Forelimb muscle (tissue), 1 donor: ENCODE measurements around the gene NMD3. TPM values are rescaled to one million over a fixed set of nuclear protein-coding genes. Genes with fewer than 3 reads are reported as not detected.
"Not testable (repeated sequence)": the region's sequence is repeated elsewhere in the genome, so short reads cannot be mapped to it uniquely, and the experiment has no call there.

Source experiments
- DNase-seq: peaks from one replicate; pipeline ENCODE4 v3.0.0-alpha.2; 2013; ENCODE audit warnings: low read depth
- polyA plus RNA-seq: library from polyadenylated mRNA; unstranded; fragments of 120-200 nt; gene quantifications from one replicate; pipeline ENCODE4 v1.2.1, GENCODE V29; 2013; ENCODE audit not compliant: insufficient read length

The NMD3 gene
- 38.0 TPM for polyA plus RNA-seq

- peak; percentile 87 for DNase-seq
These were observed at the start of gene NMD3 for GRCh38 chr3:161220850-161221753. Gene NMD3, plus strand, starts transcription at chr3:161221311. Its CDS starts 703 bp downstream, at chr3:161222014.

DNA sequence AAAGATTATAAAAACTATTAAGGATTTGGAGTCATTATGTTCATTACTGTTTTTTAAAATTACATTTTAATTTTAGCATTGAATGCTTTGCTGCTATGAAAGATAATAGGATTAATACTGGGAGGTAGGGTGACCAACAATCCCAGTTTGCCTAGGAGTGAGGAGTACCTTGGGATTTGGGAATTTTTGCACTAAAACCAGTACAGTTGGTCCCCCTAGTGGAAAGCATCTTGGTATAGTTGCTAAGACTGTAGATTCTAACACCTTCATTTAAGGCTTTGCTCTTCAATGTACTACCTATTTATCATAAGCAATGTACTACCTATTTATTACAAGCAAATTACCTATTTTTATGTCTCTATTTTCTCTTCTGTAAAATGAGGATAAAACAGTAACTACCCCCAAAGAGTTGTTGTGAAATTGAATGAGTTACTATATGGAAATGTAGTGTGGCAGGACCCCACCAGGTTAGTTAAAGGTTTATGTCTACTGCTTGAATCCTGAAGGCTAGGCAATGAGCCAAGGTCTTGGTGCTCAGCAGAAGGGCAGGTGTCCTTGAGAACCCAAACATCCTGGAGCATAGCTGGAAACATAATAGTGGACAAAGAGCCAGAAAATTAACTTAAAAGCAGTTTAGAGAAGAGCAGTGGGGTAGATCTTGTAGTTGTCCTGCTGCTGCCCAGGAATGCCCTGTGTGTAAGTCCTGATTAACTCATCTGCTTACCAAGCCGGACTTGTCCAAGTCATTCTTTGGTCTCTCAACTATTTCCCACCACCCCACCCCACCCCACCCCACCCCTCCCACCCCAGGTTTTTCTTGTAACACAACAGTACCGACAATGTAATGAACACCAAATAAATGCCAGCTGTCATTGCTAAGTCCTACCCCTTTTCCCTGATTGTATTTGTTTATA, 49.2 kb upstream of the NMD3 start:
- no peak for DNase-seq

GRCh38 chr3:161175506-161175905, 45.6 kb upstream of the NMD3 start:
- no peak for DNase-seq

DNA sequence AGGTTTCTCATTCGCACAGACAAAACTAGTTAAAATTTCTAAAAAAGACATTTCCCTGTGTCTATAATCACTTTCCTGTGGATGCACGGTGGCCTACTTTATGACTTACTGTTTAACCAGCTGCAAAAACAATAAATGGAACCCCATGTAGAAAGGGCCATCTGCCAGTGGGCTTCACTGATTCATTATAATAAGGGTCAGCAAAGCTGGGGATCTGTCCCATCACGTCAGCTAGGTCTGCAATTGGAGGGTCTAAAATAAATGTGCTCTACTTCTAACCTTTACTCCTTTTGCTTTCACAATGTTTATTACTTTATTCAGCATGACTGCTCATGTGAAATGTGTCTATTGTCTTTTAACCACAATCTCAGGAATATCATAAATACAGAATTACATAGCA, 43.1 kb upstream of the NMD3 start:
- DNase-seq = no peak

DNA sequence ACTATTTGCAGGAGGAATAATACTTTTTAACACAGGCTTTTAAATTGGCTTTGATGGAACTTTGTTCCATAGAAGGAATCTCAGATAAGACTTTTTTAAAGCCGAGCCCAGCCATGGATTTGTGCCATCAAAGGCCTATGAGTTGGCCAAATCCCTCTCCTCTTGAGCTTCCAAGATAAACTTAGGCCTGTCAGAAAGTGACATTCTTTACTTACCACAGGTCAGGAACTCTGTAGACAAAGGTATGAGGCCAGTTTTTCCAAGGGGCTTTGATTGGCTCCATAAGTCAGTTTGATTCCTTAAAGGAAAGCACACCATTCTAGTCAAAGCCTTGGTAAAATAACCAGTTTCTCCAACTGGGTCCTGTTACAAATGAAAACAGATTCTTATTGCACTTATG, 39.7 kb upstream of the NMD3 start:
- DNase-seq = not testable (repeated sequence)

DNA sequence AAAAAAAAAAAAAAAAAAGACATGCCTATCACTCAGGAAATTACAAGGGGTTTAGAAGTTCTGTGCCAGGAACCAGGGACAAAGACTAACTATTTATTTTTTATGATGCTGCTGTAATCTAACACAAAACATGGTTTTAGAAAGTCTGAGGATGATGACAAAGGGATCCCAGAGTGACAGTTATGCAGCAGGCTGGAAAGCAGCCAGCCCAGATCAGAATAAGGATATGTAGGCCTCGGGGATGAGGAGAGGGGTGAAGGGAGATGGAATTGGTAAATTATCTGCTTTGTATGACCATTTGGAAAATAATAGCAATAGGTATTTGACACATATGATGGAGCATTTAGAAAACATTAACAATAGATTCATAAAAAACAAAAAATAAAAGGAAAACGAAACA, 34.1 kb upstream of the NMD3 start:
- no peak for DNase-seq

- no peak for DNase-seq
These were observed 23.0 kb upstream of the NMD3 start for GRCh38 chr3:161197855-161198850.

DNA sequence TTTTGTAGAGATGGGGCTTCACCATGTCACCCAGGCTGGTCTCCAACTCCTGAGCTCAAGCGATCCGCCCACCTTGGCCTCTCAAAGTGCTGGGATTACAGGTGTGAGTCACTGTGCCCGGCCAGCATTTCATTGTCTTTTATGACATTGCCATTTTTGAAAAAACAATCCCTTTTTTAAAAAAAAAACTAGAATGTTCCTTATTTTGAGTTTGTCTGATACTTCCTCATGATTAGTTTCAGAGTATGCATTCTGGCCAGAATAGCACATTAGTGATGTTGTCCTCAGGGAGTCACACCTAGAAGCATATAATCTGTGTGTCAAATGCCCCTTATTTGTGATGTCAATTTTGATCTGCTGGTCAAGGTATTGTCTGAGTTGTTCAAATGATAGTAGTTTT, 21.2 kb upstream of the NMD3 start:
- no peak for DNase-seq

DNA sequence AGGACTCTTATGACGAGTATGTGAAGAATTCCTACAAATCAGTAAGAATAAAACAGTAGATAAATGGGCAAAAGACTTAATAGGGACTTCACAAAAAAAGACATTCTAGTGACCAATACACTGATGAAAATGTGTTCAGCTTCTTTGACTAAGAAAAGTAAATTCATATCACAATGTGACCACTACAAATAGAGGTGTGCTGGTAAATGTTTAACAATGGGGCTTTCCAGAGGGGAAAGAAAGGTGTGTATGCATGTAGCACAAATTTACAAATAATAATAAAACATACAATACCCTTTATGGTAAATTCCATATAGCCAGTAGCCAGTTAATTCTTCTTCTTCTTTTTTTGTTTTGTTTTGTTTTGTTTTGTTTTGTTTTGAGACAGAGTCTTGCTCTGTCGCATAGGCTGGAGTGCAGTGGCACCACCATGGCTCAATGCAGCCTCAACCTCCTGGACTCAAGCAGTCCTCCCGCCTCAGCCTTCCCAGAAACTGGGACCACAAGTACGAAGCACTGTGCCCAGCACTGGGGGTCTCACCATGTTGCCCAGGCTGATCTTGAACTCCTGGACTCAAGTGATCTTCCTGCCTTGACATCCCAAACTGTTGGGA, 17.5 kb upstream of the NMD3 start:
- no peak for DNase-seq

GRCh38 chr3:161208931-161209330, 12.2 kb upstream of the NMD3 start:
- DNase-seq = no peak

DNA sequence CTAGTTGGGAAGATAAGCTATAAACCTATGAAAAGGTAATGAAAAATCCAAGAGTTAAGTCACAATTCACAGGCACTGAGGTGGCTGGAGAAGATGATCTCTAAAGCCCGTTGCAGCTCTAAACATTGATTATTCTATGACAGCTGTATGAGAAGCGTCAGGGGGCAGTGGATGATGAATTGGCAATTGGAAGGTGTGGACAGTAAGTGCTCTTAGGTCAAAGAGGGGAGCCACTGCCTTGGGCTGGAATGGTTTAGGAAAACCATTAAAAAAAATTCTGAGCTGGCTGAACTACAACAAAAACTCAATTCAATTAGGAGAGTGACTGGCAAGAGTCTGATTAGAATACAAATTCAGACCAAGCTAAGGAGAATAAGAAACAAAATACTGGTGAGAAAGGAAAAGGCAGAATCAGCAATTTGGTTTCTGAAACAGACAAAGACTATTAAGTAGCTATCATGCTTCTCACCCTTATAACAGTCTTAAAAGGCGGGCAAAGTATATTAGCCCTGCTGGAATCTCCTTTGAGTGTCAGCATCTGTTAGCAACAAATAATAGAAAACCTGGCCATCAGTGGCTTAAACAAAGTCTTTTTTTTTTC, 8.8 kb upstream of the NMD3 start:
- DNase-seq = no peak

GRCh38 chr3:161212906-161213305, 8.2 kb upstream of the NMD3 start:
- DNase-seq = no peak

GRCh38 chr3:161213644-161214043, 7.5 kb upstream of the NMD3 start:
- DNase-seq = no peak

DNA sequence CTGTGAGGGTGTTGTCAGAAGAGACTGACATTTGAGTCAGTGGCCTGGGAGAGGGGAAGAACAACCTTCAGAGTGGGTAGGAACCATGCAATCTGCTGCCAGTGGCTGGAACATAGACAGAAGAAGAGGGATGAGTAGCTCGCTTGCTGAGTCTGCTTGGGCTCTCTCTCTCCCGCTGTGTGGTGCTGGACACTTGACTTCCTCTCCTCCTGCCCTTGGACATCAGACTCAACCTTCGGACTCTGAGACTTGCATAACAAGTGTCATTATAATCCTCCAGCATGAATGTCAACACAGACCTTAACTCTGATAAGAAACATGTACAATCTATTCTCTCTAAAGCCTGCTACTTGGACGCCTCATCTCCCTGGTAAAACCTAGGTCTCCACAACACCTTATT, 5.9 kb upstream of the NMD3 start:
- DNase-seq = no peak

GRCh38 chr3:161217496-161217895, 3.6 kb upstream of the NMD3 start:
- DNase-seq = no peak

DNA sequence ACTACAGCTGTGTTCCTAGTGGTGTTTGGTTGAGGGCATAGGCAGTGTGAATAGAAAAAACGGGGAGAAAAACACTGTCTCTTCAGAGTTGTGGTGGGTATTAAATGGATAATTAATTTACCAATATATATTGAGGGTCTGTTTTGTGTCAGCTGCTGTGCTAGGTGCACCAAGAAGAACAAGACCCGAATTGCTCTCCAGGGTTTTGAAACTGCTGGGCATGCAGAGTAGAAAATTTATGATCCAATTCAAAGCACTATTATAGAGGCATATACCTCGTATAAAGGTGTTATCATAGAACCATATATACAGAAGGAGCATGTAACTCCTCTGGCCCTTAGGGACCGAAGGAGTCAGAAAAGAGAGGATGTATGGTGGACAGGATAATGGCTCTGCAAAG, 1.6 kb upstream of the NMD3 start:
- DNase-seq = no peak

DNA sequence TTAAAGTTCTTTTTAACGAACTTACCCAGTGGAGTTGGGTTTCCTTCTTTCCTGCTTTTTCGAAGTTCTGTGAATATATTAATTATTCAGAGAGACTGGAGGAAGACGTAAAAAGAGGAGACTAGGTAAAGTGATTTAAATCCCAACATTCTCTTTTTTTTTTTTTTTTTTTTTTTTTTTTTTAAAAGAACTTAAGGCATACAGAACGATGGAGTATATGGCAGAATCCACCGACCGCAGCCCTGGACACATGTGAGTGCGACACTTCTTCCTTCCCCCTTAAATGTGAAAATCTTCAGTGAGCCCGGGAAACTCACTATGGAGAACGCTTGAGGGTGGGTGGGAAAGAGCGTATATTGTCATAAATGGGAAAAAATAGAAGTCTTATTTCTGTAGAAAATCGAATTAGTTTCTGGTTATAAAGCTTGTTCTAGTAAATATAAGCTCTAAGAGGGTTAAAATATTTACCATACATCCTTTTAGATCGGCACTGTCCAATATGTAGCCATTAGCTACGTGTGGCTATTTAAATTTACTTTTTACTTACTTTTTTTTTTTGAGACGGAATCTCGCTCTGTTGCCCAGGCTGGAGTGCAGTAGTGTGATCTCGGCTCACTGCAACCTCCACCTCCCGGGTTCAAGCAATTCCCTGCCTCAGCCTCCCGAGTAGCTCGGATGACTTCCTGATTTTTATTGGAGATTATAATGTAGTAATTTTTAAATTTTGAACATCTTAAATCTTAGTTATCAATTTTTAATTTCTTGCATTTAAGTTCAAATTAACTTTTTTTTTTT, 892 bp downstream of the NMD3 start:
- no peak for DNase-seq

DNA sequence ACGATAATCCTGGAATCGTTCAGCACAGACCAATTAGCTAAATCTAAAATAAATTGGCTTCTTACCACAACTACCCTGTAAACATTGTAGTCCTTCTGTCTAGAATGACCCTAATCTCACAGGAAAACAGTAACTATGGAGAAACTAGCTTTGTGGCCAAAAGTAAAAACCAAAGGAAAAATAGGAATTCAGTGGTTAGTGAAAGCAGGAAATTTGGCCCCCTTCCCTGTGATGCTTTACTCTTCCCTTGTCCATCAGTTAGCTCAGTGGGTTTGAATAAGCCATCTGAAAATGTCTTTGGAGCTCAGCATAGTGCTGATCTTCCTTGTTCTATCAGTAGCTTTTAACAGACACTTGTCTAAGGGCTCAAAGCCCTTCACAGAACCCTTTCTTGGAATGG, 1.6 kb downstream of the NMD3 start:
- no peak for DNase-seq

DNA sequence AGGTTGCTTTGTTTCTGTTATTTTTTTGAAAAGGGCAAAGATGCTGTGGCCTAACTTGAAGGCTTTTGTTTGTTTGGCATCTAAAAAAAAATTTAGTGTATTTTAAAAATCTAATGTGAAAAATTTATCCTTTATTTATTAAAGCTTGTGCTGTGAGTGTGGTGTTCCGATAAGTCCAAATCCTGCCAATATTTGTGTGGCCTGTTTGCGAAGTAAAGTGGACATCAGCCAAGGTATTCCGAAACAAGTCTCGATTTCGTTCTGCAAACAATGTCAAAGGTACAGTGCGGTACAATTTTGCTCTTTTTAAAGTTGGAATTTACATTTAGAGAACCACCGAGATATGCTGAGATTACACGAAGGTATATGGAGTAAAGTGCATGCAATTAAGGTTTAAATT, 3.7 kb downstream of the NMD3 start:
- no peak for DNase-seq
